Measurements from ENCODE around the gene PRICKLE1. TPM values are rescaled to one million over a fixed set of nuclear protein-coding genes. Genes with fewer than 3 reads are reported as not detected.
A peak's percentile ranks its signal among the peaks of the same experiment; 100 is the strongest.

The PRICKLE1 gene
- total RNA-seq, 1 donor from 2014 or later, result 53.5 TPM

DNA sequence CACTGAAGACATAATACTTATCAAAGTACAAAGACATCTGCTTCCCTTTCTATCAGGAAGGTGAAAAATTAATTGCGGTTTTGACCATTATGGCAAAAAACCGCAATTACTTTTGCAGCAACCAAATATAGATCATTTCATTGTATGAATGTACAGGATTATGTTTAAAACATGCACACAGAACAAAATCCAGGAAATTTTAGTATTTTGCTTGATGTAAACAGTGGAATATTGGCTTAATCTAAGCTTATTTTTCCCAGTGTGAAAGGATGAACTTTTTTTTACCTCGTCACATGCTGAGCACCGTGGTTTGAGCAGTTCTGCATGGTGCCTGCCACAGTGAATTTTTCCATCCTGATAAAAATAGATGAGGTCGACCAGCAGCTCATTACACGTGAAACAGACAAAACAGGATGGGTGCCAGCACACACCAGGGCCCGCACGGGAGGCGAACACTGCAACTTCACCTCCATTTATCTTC is 121.2 kb downstream of the PRICKLE1 start:
- no peak overlapping the region for H3K4me3 Mint-ChIP-seq (ENCODE audit: low read depth)
- no peak for DNase-seq (ENCODE audit: low spot score, unreplicated experiment)
- TF ChIP-seq, protein P1, sequence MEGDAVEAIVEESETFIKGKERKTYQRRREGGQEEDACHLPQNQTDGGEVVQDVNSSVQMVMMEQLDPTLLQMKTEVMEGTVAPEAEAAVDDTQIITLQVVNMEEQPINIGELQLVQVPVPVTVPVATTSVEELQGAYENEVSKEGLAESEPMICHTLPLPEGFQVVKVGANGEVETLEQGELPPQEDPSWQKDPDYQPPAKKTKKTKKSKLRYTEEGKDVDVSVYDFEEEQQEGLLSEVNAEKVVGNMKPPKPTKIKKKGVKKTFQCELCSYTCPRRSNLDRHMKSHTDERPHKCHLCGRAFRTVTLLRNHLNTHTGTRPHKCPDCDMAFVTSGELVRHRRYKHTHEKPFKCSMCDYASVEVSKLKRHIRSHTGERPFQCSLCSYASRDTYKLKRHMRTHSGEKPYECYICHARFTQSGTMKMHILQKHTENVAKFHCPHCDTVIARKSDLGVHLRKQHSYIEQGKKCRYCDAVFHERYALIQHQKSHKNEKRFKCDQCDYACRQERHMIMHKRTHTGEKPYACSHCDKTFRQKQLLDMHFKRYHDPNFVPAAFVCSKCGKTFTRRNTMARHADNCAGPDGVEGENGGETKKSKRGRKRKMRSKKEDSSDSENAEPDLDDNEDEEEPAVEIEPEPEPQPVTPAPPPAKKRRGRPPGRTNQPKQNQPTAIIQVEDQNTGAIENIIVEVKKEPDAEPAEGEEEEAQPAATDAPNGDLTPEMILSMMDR (IDR thresholded peaks at IDR 0.05; ENCODE audit: unreplicated experiment), result no peak
- no peaks in the 10 kb centered on the region for H3K9me3 Mint-ChIP-seq (ENCODE audit: low read depth)
- no peaks in the 10 kb centered on the region for H3K27me3 Mint-ChIP-seq
- H3K27ac Mint-ChIP-seq, result no peak overlapping the region
- peaks cover 22% of the 10 kb centered on the region for H3K4me1 Mint-ChIP-seq (ENCODE audit: low read depth)
- H3K36me3 Mint-ChIP-seq (ENCODE audit: insufficient read depth), result peaks cover 54% of the 10 kb centered on the region

DNA sequence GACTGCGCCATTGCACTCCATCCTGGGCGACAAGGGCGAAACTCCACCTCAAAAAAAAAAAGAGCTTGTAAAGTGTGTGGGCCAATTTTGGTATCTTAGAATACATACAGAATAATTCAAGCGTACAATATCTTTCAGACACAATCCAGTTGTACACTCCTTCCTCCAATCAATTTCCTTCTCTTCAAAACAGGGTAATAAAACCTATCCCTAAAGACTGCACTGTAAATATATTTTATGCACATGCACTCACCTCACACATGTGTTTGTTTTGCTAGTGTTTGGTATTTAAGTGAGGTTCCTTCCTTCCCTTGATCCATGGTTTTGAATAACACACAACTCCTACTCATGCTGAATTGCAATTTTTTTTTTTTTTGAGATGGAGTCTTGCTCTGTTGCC is 125.9 kb downstream of the PRICKLE1 start:
- no peaks in the 10 kb centered on the region for H3K4me1 Mint-ChIP-seq (ENCODE audit: low read depth)
- H3K9me3 Mint-ChIP-seq (ENCODE audit: low read depth), result no peaks in the 10 kb centered on the region
- TF ChIP-seq, protein P1 (IDR thresholded peaks at IDR 0.05; ENCODE audit: unreplicated experiment), result no peak
- DNase-seq (ENCODE audit: low spot score, unreplicated experiment), result no peak
- no peak overlapping the region for H3K27ac Mint-ChIP-seq
- no peaks in the 10 kb centered on the region for H3K27me3 Mint-ChIP-seq
- no peak overlapping the region for H3K4me3 Mint-ChIP-seq (ENCODE audit: low read depth)
- peaks cover 56% of the 10 kb centered on the region for H3K36me3 Mint-ChIP-seq (ENCODE audit: insufficient read depth)

- Mint-ChIP-seq H3K27me3 (no peaks in the 10 kb centered on the region), H3K36me3 (ENCODE audit: insufficient read depth) (peaks cover 57% of the 10 kb centered on the region), H3K4me3 (ENCODE audit: low read depth) (no peak overlapping the region), H3K9me3 (ENCODE audit: low read depth) (no peaks in the 10 kb centered on the region), H3K4me1 (ENCODE audit: low read depth) (no peaks in the 10 kb centered on the region), H3K27ac (peak overlapping the region; percentile 76)
- TF ChIP-seq, protein P1 (IDR thresholded peaks at IDR 0.05; ENCODE audit: unreplicated experiment), result no peak
- DNase-seq (ENCODE audit: low spot score, unreplicated experiment), result no peak
These were observed 127.1 kb downstream of the PRICKLE1 start for GRCh38 chr12:42462486-42462885.

DNA sequence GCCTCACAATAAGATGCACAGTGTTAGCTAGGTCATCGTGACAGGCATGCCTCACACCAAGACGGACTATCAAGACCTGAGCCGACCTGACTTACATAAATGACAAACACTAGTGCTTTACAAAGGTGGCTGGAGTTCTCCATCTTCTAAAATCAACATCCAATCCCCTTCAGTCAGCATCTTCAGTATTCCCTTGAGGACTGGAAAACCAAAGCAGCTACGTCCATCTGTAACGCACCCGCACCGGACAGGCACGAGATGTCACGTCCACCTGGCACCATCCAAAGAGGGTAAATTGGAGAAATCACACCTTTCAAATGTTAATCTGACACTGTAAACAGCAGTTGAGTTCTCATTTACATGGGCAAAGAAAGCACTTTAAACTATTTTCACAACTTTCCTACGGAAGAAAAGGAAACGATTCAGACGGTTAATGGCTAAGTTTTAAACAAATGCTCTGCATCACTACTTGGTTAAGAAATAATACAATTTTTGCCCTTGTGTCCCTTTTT is 130.2 kb downstream of the PRICKLE1 start:
- Mint-ChIP-seq H3K4me1 (ENCODE audit: low read depth) (peaks cover 4% of the 10 kb centered on the region), H3K36me3 (ENCODE audit: insufficient read depth) (peaks cover 46% of the 10 kb centered on the region), H3K27ac (peak overlapping the region; percentile 70), H3K9me3 (ENCODE audit: low read depth) (no peaks in the 10 kb centered on the region), H3K27me3 (no peaks in the 10 kb centered on the region), H3K4me3 (ENCODE audit: low read depth) (no peak overlapping the region)
- TF ChIP-seq, protein P1 (IDR thresholded peaks at IDR 0.05; ENCODE audit: unreplicated experiment), result no peak
- DNase-seq (ENCODE audit: low spot score, unreplicated experiment), result no peak

- H3K27ac Mint-ChIP-seq, result no peak overlapping the region
- DNase-seq (ENCODE audit: low spot score, unreplicated experiment), result no peak
- no peaks in the 10 kb centered on the region for H3K9me3 Mint-ChIP-seq (ENCODE audit: low read depth)
- no peak overlapping the region for H3K4me3 Mint-ChIP-seq (ENCODE audit: low read depth)
- peaks cover 39% of the 10 kb centered on the region for H3K36me3 Mint-ChIP-seq (ENCODE audit: insufficient read depth)
- no peaks in the 10 kb centered on the region for H3K27me3 Mint-ChIP-seq
- peaks cover 4% of the 10 kb centered on the region for H3K4me1 Mint-ChIP-seq (ENCODE audit: low read depth)
- TF ChIP-seq, protein P1 (IDR thresholded peaks at IDR 0.05; ENCODE audit: unreplicated experiment), result no peak
These were observed 131.0 kb downstream of the PRICKLE1 start for GRCh38 chr12:42458575-42458974.

Measured in progenitor cell of endocrine pancreas (in vitro differentiated cells).